Embryonic facial prominence (tissue), 1 donor: ENCODE results near the gene ARRDC2.
A peak's percentile ranks its signal among the peaks of the same experiment; 100 is the strongest.
"Not testable (repeated sequence)": the region's sequence is repeated elsewhere in the genome, so short reads cannot be mapped to it uniquely, and the experiment has no call there.

ENCODE experiments used
- DNase-seq: peaks from one replicate; pipeline ENCODE4 v3.0.0-alpha.2; 2016; ENCODE audit errors: extremely low spot score

Gene ARRDC2

GRCh38 chr19:17989425-17990094, 18.4 kb upstream of the ARRDC2 start:
- no peak for DNase-seq

DNA sequence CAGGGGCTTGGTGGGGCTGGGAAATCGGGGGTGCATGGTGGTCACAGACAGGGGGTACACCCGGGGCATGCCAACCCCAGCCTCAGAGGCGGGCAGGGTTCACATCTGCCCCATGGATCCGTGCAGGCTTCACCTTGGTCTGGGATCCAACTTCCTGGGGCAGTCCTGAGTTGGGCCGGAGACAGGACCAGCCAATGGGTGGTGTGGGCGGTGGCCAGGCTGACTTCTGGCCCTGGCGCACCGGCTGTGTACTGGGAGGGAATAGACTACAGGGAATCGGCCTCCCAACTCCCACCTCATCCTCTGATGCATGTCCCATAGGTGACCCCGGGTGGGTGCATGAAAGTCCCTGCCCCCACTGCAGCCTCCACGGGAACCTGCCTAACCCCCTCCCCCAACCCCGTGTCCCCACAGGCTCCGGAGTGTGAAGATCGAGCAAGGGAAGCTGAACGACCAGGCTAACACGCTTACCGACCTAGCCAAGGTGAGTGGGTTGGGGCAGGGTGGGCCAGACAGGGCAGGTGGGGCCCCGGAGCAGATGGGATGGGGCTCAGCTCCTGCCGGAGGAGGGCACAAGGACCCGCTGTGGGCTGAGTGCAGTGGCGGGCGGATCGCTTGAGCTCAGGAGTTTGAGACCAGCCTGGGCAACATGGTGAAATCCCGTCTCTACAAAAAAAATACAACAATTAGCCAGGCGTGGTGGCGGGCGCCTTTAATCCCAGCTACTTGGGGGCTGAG, 14.7 kb upstream of the ARRDC2 start:
- no peak for DNase-seq

DNA sequence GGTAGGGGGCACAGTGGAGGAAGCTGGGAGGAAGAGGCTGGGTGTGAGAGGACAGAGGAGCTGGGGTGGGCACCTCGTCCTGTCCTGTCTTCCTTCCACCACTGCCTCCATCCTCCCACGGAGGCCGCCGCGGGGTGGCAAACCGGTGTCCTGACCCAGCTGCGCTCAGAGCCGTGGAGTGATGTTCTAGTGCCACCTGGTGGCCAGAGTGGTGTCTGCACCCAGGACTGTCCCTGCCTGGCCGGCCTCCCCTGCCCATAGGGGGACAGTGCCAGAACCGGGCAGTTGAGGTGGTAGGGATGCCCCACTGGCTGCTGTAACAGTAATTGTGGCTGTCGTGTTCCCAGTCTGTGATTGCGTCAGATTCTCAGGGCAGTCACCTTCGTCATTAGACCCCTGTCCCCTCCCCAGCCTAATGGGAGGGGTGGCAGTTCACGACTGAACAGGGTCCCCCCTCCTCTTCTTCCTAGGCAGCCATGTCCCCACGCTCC, 11.1 kb upstream of the ARRDC2 start:
- peak; percentile 67 for DNase-seq

- DNase-seq, result no peak
Observed at GRCh38 chr19:17997969-17998826, 9.8 kb upstream of the ARRDC2 start.

- DNase-seq, result no peak
Observed at GRCh38 chr19:17998827-17999150, 9.2 kb upstream of the ARRDC2 start.

DNA sequence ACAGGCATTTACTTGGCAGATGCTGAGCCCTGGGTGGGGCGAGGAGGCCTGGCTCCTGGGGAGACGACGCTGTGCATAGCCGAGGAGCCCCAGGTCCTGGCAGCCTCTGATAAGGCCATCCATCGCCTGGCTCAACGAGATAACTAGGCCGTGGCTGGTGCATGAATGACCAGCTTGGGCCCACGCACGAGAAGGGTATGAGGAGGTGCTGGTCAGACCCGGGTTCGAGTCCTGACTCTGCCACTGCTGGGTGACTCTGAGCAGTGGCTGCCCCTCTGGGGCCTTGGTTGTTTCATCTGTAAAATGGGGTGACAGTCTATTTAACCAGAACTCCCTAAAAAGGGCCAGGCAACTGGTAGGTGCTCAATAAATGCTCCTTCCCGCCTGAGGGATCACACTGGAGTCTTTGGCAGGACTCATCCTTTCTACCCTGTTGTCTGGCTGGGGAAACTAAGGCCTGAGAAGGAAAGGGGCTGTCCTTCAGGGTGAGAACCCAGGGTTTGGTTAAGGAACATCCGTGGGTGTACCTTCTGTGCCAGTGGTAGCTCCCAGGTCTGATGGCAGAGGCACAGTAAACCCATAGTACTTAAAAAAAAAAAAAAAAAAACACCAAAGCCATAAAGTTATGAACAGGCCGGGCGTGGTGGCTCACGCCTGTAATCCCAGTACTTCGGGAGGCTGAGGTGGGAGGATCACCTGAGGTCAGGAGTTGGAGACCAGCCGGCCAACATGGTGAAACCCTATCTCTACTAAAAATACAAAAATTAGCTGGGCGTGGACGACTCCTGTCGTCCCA, 8.1 kb upstream of the ARRDC2 start:
- DNase-seq, result no peak

DNA sequence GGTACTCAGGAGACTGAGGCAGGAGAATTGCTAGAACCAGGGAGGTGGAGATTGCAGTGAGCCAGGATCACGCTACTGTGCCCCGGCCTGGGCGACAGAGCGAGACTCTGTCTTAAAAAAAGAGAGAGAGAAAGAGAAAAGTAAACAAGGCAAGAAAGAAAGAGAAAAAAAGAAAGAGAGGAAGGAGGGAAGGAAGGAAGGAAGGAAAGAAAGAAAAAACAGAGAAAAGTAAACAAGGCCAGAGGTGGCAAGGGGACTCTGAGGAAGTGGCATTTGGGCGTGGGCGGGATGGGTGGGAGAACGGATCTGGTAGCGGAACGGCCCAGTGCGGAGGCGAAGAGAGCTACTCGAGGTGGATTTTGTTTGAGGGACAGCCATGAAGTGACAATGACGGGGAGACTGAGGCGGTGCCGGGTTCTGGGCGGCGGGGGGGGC, 7.5 kb upstream of the ARRDC2 start:
- no peak for DNase-seq

- DNase-seq, result peak; percentile 21
Observed at GRCh38 chr19:18000915-18001776, 6.8 kb upstream of the ARRDC2 start.

DNA sequence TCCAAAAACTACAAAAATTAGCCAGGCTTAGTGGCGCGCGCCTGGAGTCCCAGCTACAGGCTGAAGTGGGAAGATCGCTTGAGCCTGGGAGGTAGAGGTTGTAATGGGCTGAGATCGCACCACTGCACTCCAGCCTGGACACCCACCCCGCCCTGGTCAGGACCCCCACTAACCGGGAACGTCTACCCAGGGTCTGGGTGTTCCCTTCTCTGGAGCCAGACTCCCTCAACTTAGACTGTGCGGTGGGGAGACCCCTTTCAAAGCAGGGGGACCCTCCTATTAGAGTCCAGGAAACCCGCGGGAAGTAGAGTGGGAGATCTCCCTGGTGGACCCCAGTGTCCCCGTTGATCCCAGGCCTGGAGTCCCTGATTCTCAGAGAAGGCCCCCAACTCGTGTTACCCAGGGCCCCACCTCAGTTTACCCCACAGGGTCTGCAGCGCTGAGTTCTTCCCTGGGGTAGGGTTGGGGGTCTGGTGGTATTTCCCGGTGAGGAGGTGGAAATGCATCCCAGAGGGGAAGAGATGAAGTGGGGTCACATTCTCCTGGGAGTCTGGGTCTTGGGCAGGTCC, 6.1 kb upstream of the ARRDC2 start:
- DNase-seq, result no peak

- no peak for DNase-seq
Observed at GRCh38 chr19:18002347-18002850, 5.6 kb upstream of the ARRDC2 start.

- not testable (repeated sequence) for DNase-seq
Observed at GRCh38 chr19:18005750-18006149, 2.2 kb upstream of the ARRDC2 start.

- peak; percentile 52 for DNase-seq
Observed at GRCh38 chr19:18007044-18007916, 690 bp upstream of the ARRDC2 start.

DNA sequence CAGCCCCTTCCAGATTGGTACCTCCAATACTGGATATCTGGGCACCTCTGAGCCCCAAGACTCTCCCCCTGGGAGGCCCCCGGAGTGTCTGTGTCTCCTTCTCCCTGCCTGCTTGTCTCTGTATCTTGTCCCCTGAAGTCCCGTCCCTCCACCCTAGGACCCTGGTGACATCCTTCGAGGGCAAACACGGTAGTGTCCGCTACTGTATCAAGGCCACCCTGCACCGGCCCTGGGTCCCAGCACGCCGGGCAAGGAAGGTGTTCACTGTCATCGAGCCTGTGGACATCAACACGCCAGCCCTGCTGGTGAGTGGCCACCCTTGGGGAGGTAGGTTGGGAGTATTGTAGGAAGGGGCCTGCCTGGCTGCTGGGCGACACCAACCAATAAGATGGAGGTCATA, 844 bp downstream of the ARRDC2 start:
- no peak for DNase-seq

DNA sequence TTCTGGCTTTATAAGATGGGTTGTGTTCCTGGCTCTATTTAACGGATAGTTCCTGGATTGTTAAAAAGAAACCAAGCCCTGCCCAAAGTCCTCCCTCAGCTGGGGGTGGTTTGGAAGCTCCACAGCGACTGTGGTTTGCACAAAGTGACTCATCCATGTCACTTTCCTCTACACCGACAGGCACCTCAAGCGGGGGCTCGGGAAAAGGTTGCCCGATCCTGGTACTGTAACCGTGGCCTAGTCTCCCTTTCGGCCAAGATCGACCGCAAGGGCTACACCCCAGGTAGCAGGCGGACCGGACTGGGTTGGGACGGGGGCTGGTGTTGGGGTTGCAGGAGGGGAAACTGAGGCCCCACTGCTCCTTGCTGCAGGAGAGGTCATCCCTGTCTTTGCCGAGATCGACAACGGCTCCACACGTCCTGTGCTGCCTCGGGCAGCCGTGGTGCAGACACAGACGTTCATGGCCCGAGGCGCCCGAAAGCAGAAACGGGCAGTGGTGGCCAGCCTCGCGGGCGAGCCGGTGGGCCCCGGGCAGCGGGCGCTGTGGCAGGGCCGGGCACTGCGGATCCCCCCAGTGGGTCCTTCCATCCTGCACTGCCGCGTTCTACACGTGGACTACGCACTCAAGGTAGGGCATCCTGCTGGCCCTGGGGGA, 1.6 kb downstream of the ARRDC2 start:
- no peak for DNase-seq

DNA sequence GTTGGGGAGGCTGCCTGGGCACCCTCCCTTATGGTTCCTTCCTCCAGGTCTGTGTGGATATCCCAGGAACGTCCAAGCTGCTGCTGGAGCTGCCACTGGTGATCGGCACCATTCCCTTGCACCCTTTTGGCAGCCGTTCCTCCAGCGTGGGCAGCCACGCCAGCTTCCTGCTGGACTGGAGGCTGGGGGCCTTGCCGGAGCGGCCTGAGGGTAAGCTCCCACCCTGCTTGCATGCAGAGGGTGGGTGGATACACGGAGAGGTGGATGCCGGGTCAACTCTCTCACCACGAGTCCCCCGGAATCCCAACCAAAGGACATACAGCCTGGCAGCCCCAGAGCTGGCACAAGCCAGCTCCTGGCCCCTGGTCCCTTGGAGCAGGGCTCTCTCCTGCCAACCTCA, 2.2 kb downstream of the ARRDC2 start:
- DNase-seq, result no peak

DNA sequence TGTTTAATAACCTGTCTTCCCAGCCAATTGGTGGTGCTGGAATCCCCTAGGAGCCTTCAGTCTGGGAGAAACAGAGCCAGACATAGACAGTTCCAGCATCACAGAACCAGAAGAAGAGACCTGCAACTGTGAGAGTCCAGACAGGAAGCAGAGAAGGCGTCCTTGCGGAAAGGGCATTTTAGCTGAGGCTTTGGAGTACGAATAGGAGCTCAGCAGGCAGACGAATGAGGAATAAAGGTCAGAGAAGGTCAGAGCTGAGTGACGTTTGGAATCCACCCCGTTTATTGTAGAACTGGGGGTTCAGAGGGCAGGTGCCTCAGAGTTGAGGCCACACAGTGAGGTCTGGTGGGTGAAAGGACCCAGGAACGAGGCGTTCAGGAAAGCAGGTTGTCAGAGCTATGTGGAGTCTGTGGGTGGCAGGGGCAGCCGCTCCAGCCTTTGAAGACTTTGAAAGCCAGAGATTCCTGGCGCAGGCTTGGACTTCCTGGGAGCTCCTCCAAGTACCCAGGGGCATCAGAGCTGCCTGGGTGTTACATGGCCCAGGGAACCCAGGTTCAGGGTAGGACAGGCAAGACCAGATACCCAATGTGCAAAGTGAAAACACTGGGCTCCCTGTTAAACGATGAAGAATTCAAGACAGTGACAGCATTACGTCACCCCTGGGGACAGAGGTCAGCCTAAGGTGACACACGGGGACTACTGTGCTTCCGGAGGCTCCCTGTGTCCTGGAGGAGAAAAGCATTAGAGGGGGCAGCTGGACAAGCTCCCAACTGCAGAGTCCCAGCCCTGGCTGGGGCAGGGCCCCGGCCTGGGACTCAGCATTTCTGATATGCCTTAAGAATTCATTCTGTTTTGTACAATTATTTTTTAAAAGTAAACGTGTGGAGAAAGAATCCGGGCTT, 5.5 kb downstream of the ARRDC2 start:
- DNase-seq, result no peak

- no peak for DNase-seq
Observed at GRCh38 chr19:18014197-18014596, 6.2 kb downstream of the ARRDC2 start.
